ENCODE measurements around the gene FANCI.

FANCI gene

GRCh38 chr15:89334510-89335297 is 90.9 kb downstream of the FANCI start, which contains the start of gene POLG:
Gene POLG (minus strand): TSS chr15:89334824. CDS start chr15:89333754, 1,070 bp downstream.
- DNase-seq = peak; percentile 99

- peak; percentile 32 for DNase-seq
Measured at GRCh38 chr15:89335298-89336041, 91.7 kb downstream of the FANCI start.

GRCh38 chr15:89338036-89338435 is 94.3 kb downstream of the FANCI start:
- DNase-seq = no peak

GRCh38 chr15:89340573-89340972 is 96.8 kb downstream of the FANCI start:
- no peak for DNase-seq

GRCh38 chr15:89341316-89342005 is 97.7 kb downstream of the FANCI start:
- DNase-seq = no peak

GRCh38 chr15:89342840-89343239 is 99.1 kb downstream of the FANCI start:
- DNase-seq = no peak

GRCh38 chr15:89345248-89345647 is 101.5 kb downstream of the FANCI start:
- no peak for DNase-seq

- DNase-seq = no peak
Measured at GRCh38 chr15:89346516-89347231, 102.9 kb downstream of the FANCI start.

- DNase-seq = no peak
Measured at GRCh38 chr15:89349206-89349558, 105.4 kb downstream of the FANCI start.

- no peak for DNase-seq
Measured at GRCh38 chr15:89352476-89352875, 108.7 kb downstream of the FANCI start.

- no peak for DNase-seq
Measured at GRCh38 chr15:89353991-89354390, 110.2 kb downstream of the FANCI start.

GRCh38 chr15:89356634-89357298 is 113.0 kb downstream of the FANCI start:
- peak; percentile 17 for DNase-seq

- DNase-seq = no peak
Measured at GRCh38 chr15:89358435-89358754, 114.6 kb downstream of the FANCI start.

GRCh38 chr15:89358755-89359439 is 115.1 kb downstream of the FANCI start:
- peak; percentile 77 for DNase-seq

- no peak for DNase-seq
Measured at GRCh38 chr15:89359471-89360293, 115.9 kb downstream of the FANCI start.

- no peak for DNase-seq
Measured at GRCh38 chr15:89360294-89360971, 116.7 kb downstream of the FANCI start.

GRCh38 chr15:89361451-89362202 is 117.8 kb downstream of the FANCI start:
- DNase-seq = peak; percentile 40

- DNase-seq = no peak
Measured at GRCh38 chr15:89362203-89363101, 118.7 kb downstream of the FANCI start.

- DNase-seq = no peak
Measured at GRCh38 chr15:89363133-89363532, 119.4 kb downstream of the FANCI start.
